ENCODE measurements around the gene GALNT10.

DNA sequence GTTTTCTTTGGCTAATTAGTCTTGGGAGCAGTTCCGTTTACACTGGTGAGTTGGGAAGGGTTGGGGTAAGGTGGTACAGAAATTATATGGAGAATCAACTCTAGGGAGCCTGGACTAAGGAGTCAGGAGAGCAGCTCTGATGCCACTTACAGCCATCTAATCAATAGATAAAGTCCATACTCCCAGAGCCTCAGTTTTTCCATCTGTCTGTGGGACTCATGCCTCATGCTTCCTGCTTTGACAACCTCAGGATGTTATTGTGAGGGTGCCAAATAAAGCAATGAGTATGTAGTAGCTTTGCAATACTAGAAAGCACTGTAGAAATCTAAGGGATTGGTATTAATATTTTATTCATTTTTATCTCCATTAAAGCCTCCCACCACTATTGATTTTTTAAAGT is 105.0 kb downstream of the GALNT10 start:
- TF ChIP-seq POLR2A (IDR thresholded peaks at IDR 0.05) (no peak), CTCF (IDR thresholded peaks at IDR 0.05) (no peak)
